ENCODE measurements around the gene DNAJC15.
A peak's percentile ranks its signal among the peaks of the same experiment; 100 is the strongest.

Gene DNAJC15

DNA sequence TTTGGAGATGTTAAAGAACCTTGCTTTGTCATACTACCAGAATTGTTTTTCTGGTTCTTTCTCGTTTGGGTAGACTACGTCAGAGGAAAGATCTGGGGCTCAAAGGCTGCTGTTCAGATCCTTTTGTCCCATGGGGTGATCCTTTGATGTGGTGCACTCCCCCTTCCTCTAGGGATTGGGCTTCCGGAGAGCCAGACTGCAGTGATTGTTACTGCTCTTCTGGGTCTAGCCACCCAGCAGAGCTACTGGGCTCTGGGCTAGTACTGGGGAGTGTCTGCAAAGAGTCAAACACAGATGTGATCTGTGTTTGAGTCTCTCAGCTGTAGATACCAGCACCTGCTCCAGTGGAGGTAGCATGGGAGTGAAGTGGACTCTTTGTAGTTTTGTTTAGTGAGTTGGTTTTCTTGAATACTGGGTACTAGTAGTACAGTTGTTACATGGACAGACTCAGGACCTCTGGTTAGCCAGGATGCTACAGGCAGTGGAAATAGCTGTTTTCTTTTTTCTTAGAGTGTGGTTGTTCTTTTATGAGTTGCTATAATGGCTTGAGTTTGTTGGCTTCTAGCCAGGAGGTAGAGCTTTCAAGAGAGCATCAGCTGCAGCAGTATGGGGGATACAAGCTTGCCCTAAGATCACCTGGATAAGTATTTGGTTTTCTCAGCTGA, 34.4 kb downstream of the DNAJC15 start (continued):
- TF ChIP-seq, protein P1, sequence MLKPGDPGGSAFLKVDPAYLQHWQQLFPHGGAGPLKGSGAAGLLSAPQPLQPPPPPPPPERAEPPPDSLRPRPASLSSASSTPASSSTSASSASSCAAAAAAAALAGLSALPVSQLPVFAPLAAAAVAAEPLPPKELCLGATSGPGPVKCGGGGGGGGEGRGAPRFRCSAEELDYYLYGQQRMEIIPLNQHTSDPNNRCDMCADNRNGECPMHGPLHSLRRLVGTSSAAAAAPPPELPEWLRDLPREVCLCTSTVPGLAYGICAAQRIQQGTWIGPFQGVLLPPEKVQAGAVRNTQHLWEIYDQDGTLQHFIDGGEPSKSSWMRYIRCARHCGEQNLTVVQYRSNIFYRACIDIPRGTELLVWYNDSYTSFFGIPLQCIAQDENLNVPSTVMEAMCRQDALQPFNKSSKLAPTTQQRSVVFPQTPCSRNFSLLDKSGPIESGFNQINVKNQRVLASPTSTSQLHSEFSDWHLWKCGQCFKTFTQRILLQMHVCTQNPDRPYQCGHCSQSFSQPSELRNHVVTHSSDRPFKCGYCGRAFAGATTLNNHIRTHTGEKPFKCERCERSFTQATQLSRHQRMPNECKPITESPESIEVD (tag by site-specific recombination; IDR thresholded peaks at IDR 0.05), result 0 out of 2 replicates have a peak, but pooled peaks have one; percentile 19
- TF ChIP-seq, protein P2, sequence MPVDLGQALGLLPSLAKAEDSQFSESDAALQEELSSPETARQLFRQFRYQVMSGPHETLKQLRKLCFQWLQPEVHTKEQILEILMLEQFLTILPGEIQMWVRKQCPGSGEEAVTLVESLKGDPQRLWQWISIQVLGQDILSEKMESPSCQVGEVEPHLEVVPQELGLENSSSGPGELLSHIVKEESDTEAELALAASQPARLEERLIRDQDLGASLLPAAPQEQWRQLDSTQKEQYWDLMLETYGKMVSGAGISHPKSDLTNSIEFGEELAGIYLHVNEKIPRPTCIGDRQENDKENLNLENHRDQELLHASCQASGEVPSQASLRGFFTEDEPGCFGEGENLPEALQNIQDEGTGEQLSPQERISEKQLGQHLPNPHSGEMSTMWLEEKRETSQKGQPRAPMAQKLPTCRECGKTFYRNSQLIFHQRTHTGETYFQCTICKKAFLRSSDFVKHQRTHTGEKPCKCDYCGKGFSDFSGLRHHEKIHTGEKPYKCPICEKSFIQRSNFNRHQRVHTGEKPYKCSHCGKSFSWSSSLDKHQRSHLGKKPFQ (tag by site-specific recombination; IDR thresholded peaks at IDR 0.05), result no peak; the same call in 1 of the 2 replicates
- TF ChIP-seq KLF7 (tag by site-specific recombination; IDR thresholded peaks at IDR 0.05; ENCODE audit: borderline replicate concordance) (no peak), ZNF830 (tag by site-specific recombination; IDR thresholded peaks at IDR 0.05; ENCODE audit: low read depth) (no peak), EGR2 (tag by site-specific recombination; IDR thresholded peaks at IDR 0.05; ENCODE audit: low read depth) (no peak), ZBTB48 (tag by site-specific recombination; IDR thresholded peaks at IDR 0.05) (peak; percentile 83), ZNF670 (tag by site-specific recombination; IDR thresholded peaks at IDR 0.05; ENCODE audit: low read depth) (no peak), TRIM28 (IDR thresholded peaks at IDR 0.05; ENCODE audit: borderline replicate concordance, low read length) (no peak), ZNF274 (IDR thresholded peaks at IDR 0.05; ENCODE audit: low read length) (no peak), ZNF274 (tag by site-specific recombination; IDR thresholded peaks at IDR 0.05; ENCODE audit: borderline replicate concordance) (no peak), ZNF473 (tag by site-specific recombination; IDR thresholded peaks at IDR 0.05) (no peak), ZNF221 (tag by site-specific recombination; IDR thresholded peaks at IDR 0.05; ENCODE audit: borderline replicate concordance) (no peak), BCL11A (tag by site-specific recombination; IDR thresholded peaks at IDR 0.05; ENCODE audit: low read depth) (no peak), ZNF585B (tag by site-specific recombination; IDR thresholded peaks at IDR 0.05) (no peak), ZNF302 (tag by site-specific recombination; IDR thresholded peaks at IDR 0.05; ENCODE audit: low read depth) (no peak), ZNF626 (tag by site-specific recombination; IDR thresholded peaks at IDR 0.05) (no peak), ZNF350 (tag by site-specific recombination; IDR thresholded peaks at IDR 0.05) (no peak), ZSCAN30 (tag by site-specific recombination; IDR thresholded peaks at IDR 0.05) (no peak), ZNF311 (tag by site-specific recombination; IDR thresholded peaks at IDR 0.05; ENCODE audit: borderline replicate concordance) (no peak), ZFP41 (tag by site-specific recombination; IDR thresholded peaks at IDR 0.05; ENCODE audit: borderline replicate concordance) (no peak), ZNF48 (tag by site-specific recombination; IDR thresholded peaks at IDR 0.05) (no peak), ZSCAN23 (tag by site-specific recombination; IDR thresholded peaks at IDR 0.05) (no peak), ZNF324 (tag by site-specific recombination; IDR thresholded peaks at IDR 0.05) (no peak), ZNF777 (tag by site-specific recombination; IDR thresholded peaks at IDR 0.05; ENCODE audit: borderline replicate concordance) (no peak)
- TF ChIP-seq, protein P3, sequence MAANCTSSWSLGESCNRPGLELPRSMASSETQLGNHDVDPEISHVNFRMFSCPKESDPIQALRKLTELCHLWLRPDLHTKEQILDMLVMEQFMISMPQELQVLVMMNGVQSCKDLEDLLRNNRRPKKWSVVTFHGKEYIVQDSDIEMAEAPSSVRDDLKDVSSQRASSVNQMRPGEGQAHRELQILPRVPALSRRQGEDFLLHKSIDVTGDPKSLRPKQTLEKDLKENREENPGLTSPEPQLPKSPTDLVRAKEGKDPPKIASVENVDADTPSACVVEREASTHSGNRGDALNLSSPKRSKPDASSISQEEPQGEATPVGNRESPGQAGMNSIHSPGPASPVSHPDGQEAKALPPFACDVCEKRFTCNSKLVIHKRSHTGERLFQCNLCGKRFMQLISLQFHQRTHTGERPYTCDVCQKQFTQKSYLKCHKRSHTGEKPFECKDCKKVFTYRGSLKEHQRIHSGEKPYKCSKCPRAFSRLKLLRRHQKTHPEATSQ (tag by site-specific recombination; IDR thresholded peaks at IDR 0.05), result no peak
- TF ChIP-seq, protein P4, sequence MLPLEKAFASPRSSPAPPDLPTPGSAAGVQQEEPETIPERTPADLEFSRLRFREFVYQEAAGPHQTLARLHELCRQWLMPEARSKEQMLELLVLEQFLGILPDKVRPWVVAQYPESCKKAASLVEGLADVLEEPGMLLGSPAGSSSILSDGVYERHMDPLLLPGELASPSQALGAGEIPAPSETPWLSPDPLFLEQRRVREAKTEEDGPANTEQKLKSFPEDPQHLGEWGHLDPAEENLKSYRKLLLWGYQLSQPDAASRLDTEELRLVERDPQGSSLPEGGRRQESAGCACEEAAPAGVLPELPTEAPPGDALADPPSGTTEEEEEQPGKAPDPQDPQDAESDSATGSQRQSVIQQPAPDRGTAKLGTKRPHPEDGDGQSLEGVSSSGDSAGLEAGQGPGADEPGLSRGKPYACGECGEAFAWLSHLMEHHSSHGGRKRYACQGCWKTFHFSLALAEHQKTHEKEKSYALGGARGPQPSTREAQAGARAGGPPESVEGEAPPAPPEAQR (tag by site-specific recombination; IDR thresholded peaks at IDR 0.05), result no peak
- TF ChIP-seq, protein P5, sequence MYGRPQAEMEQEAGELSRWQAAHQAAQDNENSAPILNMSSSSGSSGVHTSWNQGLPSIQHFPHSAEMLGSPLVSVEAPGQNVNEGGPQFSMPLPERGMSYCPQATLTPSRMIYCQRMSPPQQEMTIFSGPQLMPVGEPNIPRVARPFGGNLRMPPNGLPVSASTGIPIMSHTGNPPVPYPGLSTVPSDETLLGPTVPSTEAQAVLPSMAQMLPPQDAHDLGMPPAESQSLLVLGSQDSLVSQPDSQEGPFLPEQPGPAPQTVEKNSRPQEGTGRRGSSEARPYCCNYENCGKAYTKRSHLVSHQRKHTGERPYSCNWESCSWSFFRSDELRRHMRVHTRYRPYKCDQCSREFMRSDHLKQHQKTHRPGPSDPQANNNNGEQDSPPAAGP (tag by site-specific recombination; IDR thresholded peaks at IDR 0.05), result no peak
- TF ChIP-seq, protein P6, sequence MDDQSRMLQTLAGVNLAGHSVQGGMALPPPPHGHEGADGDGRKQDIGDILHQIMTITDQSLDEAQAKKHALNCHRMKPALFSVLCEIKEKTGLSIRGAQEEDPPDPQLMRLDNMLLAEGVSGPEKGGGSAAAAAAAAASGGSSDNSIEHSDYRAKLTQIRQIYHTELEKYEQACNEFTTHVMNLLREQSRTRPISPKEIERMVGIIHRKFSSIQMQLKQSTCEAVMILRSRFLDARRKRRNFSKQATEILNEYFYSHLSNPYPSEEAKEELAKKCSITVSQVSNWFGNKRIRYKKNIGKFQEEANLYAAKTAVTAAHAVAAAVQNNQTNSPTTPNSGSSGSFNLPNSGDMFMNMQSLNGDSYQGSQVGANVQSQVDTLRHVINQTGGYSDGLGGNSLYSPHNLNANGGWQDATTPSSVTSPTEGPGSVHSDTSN (CRISPR knock-in tag; IDR thresholded peaks at IDR 0.05), result no peak

Data from HEK293 (cell line).